OCI-LY3 (cell line): ENCODE results near the gene PKHD1.
A peak's percentile ranks its signal among the peaks of the same experiment; 100 is the strongest.

ENCODE experiments used
- H2AFZ ChIP-seq: fragments of 200-600, 300-600 bp; shearing (Covaris generic); 2 replicates; pipeline ENCODE4 v1.6.0; 2014; ENCODE audit warnings: antibody characterized with exemption, low read depth, low read length
- H3K27ac ChIP-seq: fragments of 200-600, 300-600 bp; sonication (generic); 2 replicates; pipeline ENCODE4 v1.5.1; 2014; ENCODE audit warnings: mild to moderate bottlenecking, low read length, moderate library complexity, mixed read lengths
- H3K27me3 ChIP-seq: fragments of 200-600, 300-600 bp; sonication (generic); 2 replicates; pipeline ENCODE4 v1.6.1; 2014; ENCODE audit warnings: low read depth, low read length, mixed read lengths
- H3K36me3 ChIP-seq: fragments of 200-600, 300-600 bp; sonication (generic); replicated peaks from 2 replicates; pipeline ENCODE3; 2014; ENCODE audit warnings: low read depth, low read length, mixed read lengths
- H3K4me1 ChIP-seq: fragments of 300-600, 200-600 bp; sonication (generic); 2 replicates; pipeline ENCODE4 v1.6.1; 2014; ENCODE audit warnings: low read length, mixed read lengths
- H3K4me2 ChIP-seq: fragments of 200-600, 300-600 bp; sonication (generic); 2 replicates; pipeline ENCODE4 v1.6.1; 2014; ENCODE audit warnings: low read length, mixed read lengths
- H3K4me3 ChIP-seq: fragments of 300-600, 200-600 bp; sonication (generic); 2 replicates; pipeline ENCODE4 v1.5.1; 2014; ENCODE audit warnings: antibody characterized with exemption, mild to moderate bottlenecking, low read length, moderate library complexity
- H3K79me2 ChIP-seq: fragments of 300-600, 200-600 bp; shearing (Covaris generic); 2 replicates; pipeline ENCODE4 v1.6.1; 2014; ENCODE audit warnings: mild to moderate bottlenecking, low read length, mixed read lengths
- H3K9ac ChIP-seq: fragments of 300-600, 200-600 bp; shearing (Covaris generic); 2 replicates; pipeline ENCODE4 v1.6.0; 2014; ENCODE audit warnings: mild to moderate bottlenecking, low read length, moderate library complexity
- H3K9me3 ChIP-seq: fragments of 200-600, 300-600 bp; shearing (Covaris generic); 2 replicates; pipeline ENCODE4 v1.6.1; 2014; ENCODE audit warnings: low read length, mixed read lengths; ENCODE audit not compliant: insufficient read depth
- H4K20me1 ChIP-seq: fragments of 200-600, 300-600 bp; sonication (generic); 2 replicates; pipeline ENCODE4 v1.6.1; 2016; ENCODE audit warnings: low read length, mixed read lengths; ENCODE audit not compliant: insufficient read depth
- CTCF ChIP-seq: fragments of 200-600, 300-600 bp; sonication (generic); IDR thresholded peaks from 2 replicates; pipeline ENCODE4 v1.5.1; 2014; ENCODE audit warnings: antibody characterized with exemption, low read length, low read depth
- EZH2phosphoT487 ChIP-seq: fragments of 200-600 bp; shearing (Covaris generic); IDR thresholded peaks from 2 replicates; pipeline ENCODE4 v1.6.1; 2018; ENCODE audit warnings: antibody characterized with exemption, mixed run types, low read depth

PKHD1 gene

GRCh38 chr6:52009466-52010140, 77.8 kb downstream of the PKHD1 start:
- H3K9ac ChIP-seq = no peak overlapping the region
- no peaks in the 10 kb centered on the region for H3K79me2 ChIP-seq
- TF ChIP-seq CTCF = no peak
- TF ChIP-seq EZH2phosphoT487 = no peak
- H3K36me3 ChIP-seq = no peaks in the 10 kb centered on the region
- H3K27me3 ChIP-seq = peaks cover 11% of the 10 kb centered on the region; the same call in 1 of the 2 replicates
- H3K9me3 ChIP-seq = no peaks in the 10 kb centered on the region
- H4K20me1 ChIP-seq = no peaks in the 10 kb centered on the region
- no peak overlapping the region for H2AFZ ChIP-seq
- no peaks in the 10 kb centered on the region for H3K4me1 ChIP-seq
- no peak overlapping the region for H3K4me2 ChIP-seq
- no peak overlapping the region for H3K27ac ChIP-seq
- no peak overlapping the region for H3K4me3 ChIP-seq

- TF ChIP-seq CTCF (no peak), EZH2phosphoT487 (no peak)
- Histone ChIP-seq H3K4me1 (peaks cover 23% of the 10 kb centered on the region), H4K20me1 (no peaks in the 10 kb centered on the region), H3K9me3 (no peaks in the 10 kb centered on the region), H3K27ac (no peak overlapping the region), H3K36me3 (no peaks in the 10 kb centered on the region), H3K9ac (no peak overlapping the region), H2AFZ (no peak overlapping the region), H3K79me2 (no peaks in the 10 kb centered on the region), H3K4me3 (no peak overlapping the region), H3K4me2 (no peak overlapping the region), H3K27me3 (no peaks in the 10 kb centered on the region)
These were observed 87.3 kb downstream of the PKHD1 start for GRCh38 chr6:52000064-52000463.

GRCh38 chr6:51996296-51996947, 91.0 kb downstream of the PKHD1 start:
- peak overlapping the region; percentile 33 for H3K27ac ChIP-seq
- peak overlapping the region; percentile 65; the same call in 1 of the 2 replicates for H2AFZ ChIP-seq
- H3K4me1 ChIP-seq = peaks cover 17% of the 10 kb centered on the region
- H4K20me1 ChIP-seq = no peaks in the 10 kb centered on the region
- no peaks in the 10 kb centered on the region for H3K36me3 ChIP-seq
- peak overlapping the region; percentile 5; the same call in 1 of the 2 replicates for H3K4me3 ChIP-seq
- H3K4me2 ChIP-seq = peak overlapping the region; percentile 57
- TF ChIP-seq CTCF (no peak), EZH2phosphoT487 (no peak)
- no peak overlapping the region for H3K9ac ChIP-seq
- no peaks in the 10 kb centered on the region for H3K9me3 ChIP-seq
- H3K27me3 ChIP-seq = peaks cover 5% of the 10 kb centered on the region; the same call in 1 of the 2 replicates
- no peaks in the 10 kb centered on the region for H3K79me2 ChIP-seq

- no peak overlapping the region for H3K9ac ChIP-seq
- H3K4me2 ChIP-seq = no peak overlapping the region
- TF ChIP-seq CTCF (no peak), EZH2phosphoT487 (no peak)
- no peak overlapping the region for H3K27ac ChIP-seq
- no peak overlapping the region for H3K4me3 ChIP-seq
- no peaks in the 10 kb centered on the region for H3K9me3 ChIP-seq
- no peaks in the 10 kb centered on the region for H3K79me2 ChIP-seq
- peaks cover 5% of the 10 kb centered on the region; the same call in 1 of the 2 replicates for H3K27me3 ChIP-seq
- H3K36me3 ChIP-seq = no peaks in the 10 kb centered on the region
- no peak overlapping the region for H2AFZ ChIP-seq
- H4K20me1 ChIP-seq = no peaks in the 10 kb centered on the region
- H3K4me1 ChIP-seq = peaks cover 17% of the 10 kb centered on the region
These were observed 92.1 kb downstream of the PKHD1 start for GRCh38 chr6:51995214-51995755.
